SK-N-SH (cell line): ENCODE measurements around the gene ZIC2. TPM values are rescaled to one million over a fixed set of nuclear protein-coding genes. Genes with fewer than 3 reads are reported as not detected.

ENCODE experiments used
- CTCF ChIA-PET: fragments of 300-600, 350-600 bp; formaldehyde crosslinking; extraction: SDS; loops from one replicate; lab custom pipeline; 2021; lab: Yijun Ruan, JAX
- POLR2A ChIA-PET: fragments of 350-600 bp; sonication (Branson Sonifier 250); formaldehyde crosslinking; extraction: SDS; loops from one replicate; lab custom pipeline; 2020; ENCODE audit warnings: antibody characterized with exemption, inconsistent platforms; lab: Yijun Ruan, JAX
- DNase-seq: peaks from one replicate; pipeline ENCODE4 v3.0.0; 2012
- H2AFZ ChIP-seq: fragments of 200-600 bp; sonication (generic); 2 replicates; pipeline ENCODE4 v1.8.1; 2016; ENCODE audit warnings: antibody characterized with exemption, mild to moderate bottlenecking, low read depth
- H3F3A ChIP-seq: fragments of 200-600 bp; sonication (generic); replicated peaks from 2 replicates; pipeline ENCODE3; 2016; ENCODE audit warnings: antibody characterized with exemption, mild to moderate bottlenecking; ENCODE audit not compliant: insufficient read depth
- H3K27ac ChIP-seq, 2 experiments: fragments of 200-500 bp in 1 of 2; fragments of 200-600 bp in 1 of 2; sonication (Bioruptor generic) in 1 of 2; sonication (generic), shearing (Covaris generic) in 1 of 2; 2 replicates each; pipeline versions ENCODE4 v1.5.1 to v1.6.1; 2014 to 2016; ENCODE audit warnings: low read depth in 2 of 2, inconsistent platforms in 1 of 2, low read length in 1 of 2, mild to moderate bottlenecking in 1 of 2, mixed read lengths in 1 of 2
- H3K27me3 ChIP-seq: fragments of 200-600 bp; sonication (generic), shearing (Covaris generic); 2 replicates; pipeline ENCODE4 v1.6.1; 2016; ENCODE audit warnings: mixed run types; ENCODE audit not compliant: insufficient read depth
- H3K36me3 ChIP-seq, 2 experiments: fragments of 200-500 bp in 1 of 2; fragments of 200-600 bp in 1 of 2; sonication (Bioruptor generic) in 1 of 2; sonication (generic) in 1 of 2; replicated peaks in 1 of 2; 2 replicates each; pipeline versions ENCODE3 to v1.5.1; 2014 to 2016; ENCODE audit warnings: low read length in 1 of 2, mild to moderate bottlenecking in 1 of 2; ENCODE audit not compliant: insufficient read depth in 2 of 2, control insufficient read depth in 1 of 2
- H3K4me1 ChIP-seq, 2 experiments: fragments of 200-500 bp in 1 of 2; fragments of 200-600 bp in 1 of 2; sonication (Bioruptor generic) in 1 of 2; sonication (generic), shearing (Covaris generic) in 1 of 2; 2 replicates each; pipeline versions ENCODE4 v1.5.1 to v1.6.1; 2014 to 2016; ENCODE audit warnings: low read depth in 1 of 2, low read length in 1 of 2, mixed run types in 1 of 2; ENCODE audit not compliant: insufficient read depth in 2 of 2, control insufficient read depth in 1 of 2
- H3K4me2 ChIP-seq: fragments of 200-600 bp; sonication (generic), shearing (Covaris generic); 2 replicates; pipeline ENCODE4 v1.6.1; 2017; ENCODE audit warnings: mixed run types
- H3K4me3 ChIP-seq, 2 experiments: fragments of 200-500 bp in 1 of 2; fragments of 200-600 bp in 1 of 2; sonication (Bioruptor generic) in 1 of 2; sonication (generic), shearing (Covaris generic) in 1 of 2; 2 replicates each; pipeline versions ENCODE4 v1.5.1 to v1.8.1; 2014 to 2016; ENCODE audit warnings: low read depth in 2 of 2, inconsistent platforms in 1 of 2, low read length in 1 of 2, mild to moderate bottlenecking in 1 of 2, mixed read lengths in 1 of 2, moderate library complexity in 1 of 2
- H3K79me2 ChIP-seq: fragments of 200-600 bp; sonication (generic); 2 replicates; pipeline ENCODE4 v1.8.1; 2017; ENCODE audit warnings: mild to moderate bottlenecking; ENCODE audit not compliant: insufficient read depth
- H3K9ac ChIP-seq: fragments of 200-600 bp; sonication (generic); 2 replicates; pipeline ENCODE4 v1.6.1; 2017; ENCODE audit warnings: mixed run types
- H3K9me2 ChIP-seq: fragments of 200-600 bp; sonication (generic); 2 replicates; pipeline ENCODE4 v1.6.1; 2017; ENCODE audit warnings: mixed run types
- H3K9me3 ChIP-seq: fragments of 200-600 bp; sonication (generic); 2 replicates; pipeline ENCODE4 v1.6.1; 2017; ENCODE audit warnings: mixed run types, mild to moderate bottlenecking, moderate library complexity
- H4K20me1 ChIP-seq: fragments of 200-600 bp; sonication (generic); 2 replicates; pipeline ENCODE4 v1.6.1; 2017; ENCODE audit warnings: mild to moderate bottlenecking, mixed run types; ENCODE audit not compliant: insufficient read depth
- ELF1 ChIP-seq: IDR thresholded peaks from 2 replicates; pipeline ENCODE4 v1.4.0; 2012
- FOSL2 ChIP-seq: IDR thresholded peaks from 2 replicates; pipeline ENCODE4 v1.4.0; 2012; ENCODE audit warnings: low read depth, mild to moderate bottlenecking, moderate library complexity, borderline replicate concordance
- JUND ChIP-seq: IDR thresholded peaks from 2 replicates; pipeline ENCODE4 v1.4.0; 2012
- MAX ChIP-seq: IDR thresholded peaks from 2 replicates; pipeline ENCODE4 v1.4.0; 2012; ENCODE audit warnings: low read depth
- MXI1 ChIP-seq: IDR thresholded peaks from 2 replicates; pipeline ENCODE4 v1.6.1; 2012; ENCODE audit warnings: mild to moderate bottlenecking, low read depth, low read length, improper control_type of control experiment
- NRF1 ChIP-seq: IDR thresholded peaks from 2 replicates; pipeline ENCODE4 v1.6.1; 2012; ENCODE audit warnings: low read depth, mild to moderate bottlenecking, low read length
- POLR2AphosphoS5 ChIP-seq: IDR thresholded peaks from 2 replicates; pipeline ENCODE4 v1.6.1; 2012; ENCODE audit warnings: low read depth, low read length
- RAD21 ChIP-seq: IDR thresholded peaks from 2 replicates; pipeline ENCODE4 v1.6.1; 2012; ENCODE audit warnings: mild to moderate bottlenecking, low read length
- RFX5 ChIP-seq: IDR thresholded peaks from 2 replicates; pipeline ENCODE4 v1.6.1; 2012; ENCODE audit warnings: mild to moderate bottlenecking, improper control_type of control experiment, low read length
- SIN3A ChIP-seq: IDR thresholded peaks from 2 replicates; pipeline ENCODE4 v1.6.1; 2012; ENCODE audit warnings: low read depth, mild to moderate bottlenecking, low read length, moderate library complexity, borderline replicate concordance
- TEAD4 ChIP-seq: IDR thresholded peaks from 2 replicates; pipeline ENCODE4 v1.4.0; 2012; ENCODE audit warnings: mild to moderate bottlenecking, borderline replicate concordance; ENCODE audit not compliant: insufficient read depth
- YY1 ChIP-seq: IDR thresholded peaks from 2 replicates; pipeline ENCODE4 v1.4.0; 2012; ENCODE audit warnings: low read depth, mild to moderate bottlenecking
- WGBS: methylation state at CpG from one replicate; pipeline ENCODE4 v1.1.6; 2017; ENCODE audit warnings: low lambda C conversion rate; 5-methylcytosine and 5-hydroxymethylcytosine counted together
- polyA plus RNA-seq, 3 experiments: library from polyadenylated mRNA; depleted of rRNA; stranded (reverse); fragments of >200 nt; gene quantifications; 2 replicates each; pipeline ENCODE4 v1.2.3, GENCODE V29; 2012
- TF ChIP-seq, protein P1 (sequence below): fragments of 200-600 bp; sonication (generic); IDR thresholded peaks from 2 replicates; pipeline ENCODE4 v1.6.1; 2017; ENCODE audit warnings: antibody characterized with exemption, mild to moderate bottlenecking, moderate library complexity
- TF ChIP-seq, protein P2 (sequence below): IDR thresholded peaks from 2 replicates; pipeline ENCODE4 v1.4.0; 2012; ENCODE audit warnings: low read depth, borderline replicate concordance
- TF ChIP-seq, protein P3 (sequence below): fragments of 150-350 bp; IDR thresholded peaks from 2 replicates; pipeline ENCODE4 v1.6.1; 2016; ENCODE audit warnings: mild to moderate bottlenecking, low read depth, low read length

Gene ZIC2
- polyA plus RNA-seq, 1 of the 3 experiments (the other 2 are of a cell fraction): not detected

- WGBS: 30% methylated on average over 4 of the region's 4 CpGs
- ChIA-PET POLR2A (no interaction called here), CTCF (interaction anchor here (1.2 to 1.7 kb wide), 3 partner anchors 12 to 285 kb away, joined by 4 to 5 read pairs (median 4); no protein-coding TSS in a partner anchor)
- Histone ChIP-seq H3K79me2 (no peaks in the 10 kb centered on the region), H4K20me1 (no peaks in the 10 kb centered on the region), H3K4me2 (no peak overlapping the region), H3K9me3 (no peaks in the 10 kb centered on the region), H3K27ac (no peak overlapping the region), H3K9me2 (no peaks in the 10 kb centered on the region), H3K4me3 (no peak overlapping the region), H3K9ac (no peak overlapping the region), H3F3A (no peaks in the 10 kb centered on the region), H3K27me3 (peaks cover 74% of the 10 kb centered on the region), H2AFZ (no peak overlapping the region), H3K36me3 (no peaks in the 10 kb centered on the region), H3K4me1 (no peaks in the 10 kb centered on the region)
- TF ChIP-seq MXI1: no peak
- TF ChIP-seq MAX: no peak
- TF ChIP-seq ELF1: no peak
- TF ChIP-seq YY1: no peak
- no peak for TF ChIP-seq TEAD4
- TF ChIP-seq, protein P1, sequence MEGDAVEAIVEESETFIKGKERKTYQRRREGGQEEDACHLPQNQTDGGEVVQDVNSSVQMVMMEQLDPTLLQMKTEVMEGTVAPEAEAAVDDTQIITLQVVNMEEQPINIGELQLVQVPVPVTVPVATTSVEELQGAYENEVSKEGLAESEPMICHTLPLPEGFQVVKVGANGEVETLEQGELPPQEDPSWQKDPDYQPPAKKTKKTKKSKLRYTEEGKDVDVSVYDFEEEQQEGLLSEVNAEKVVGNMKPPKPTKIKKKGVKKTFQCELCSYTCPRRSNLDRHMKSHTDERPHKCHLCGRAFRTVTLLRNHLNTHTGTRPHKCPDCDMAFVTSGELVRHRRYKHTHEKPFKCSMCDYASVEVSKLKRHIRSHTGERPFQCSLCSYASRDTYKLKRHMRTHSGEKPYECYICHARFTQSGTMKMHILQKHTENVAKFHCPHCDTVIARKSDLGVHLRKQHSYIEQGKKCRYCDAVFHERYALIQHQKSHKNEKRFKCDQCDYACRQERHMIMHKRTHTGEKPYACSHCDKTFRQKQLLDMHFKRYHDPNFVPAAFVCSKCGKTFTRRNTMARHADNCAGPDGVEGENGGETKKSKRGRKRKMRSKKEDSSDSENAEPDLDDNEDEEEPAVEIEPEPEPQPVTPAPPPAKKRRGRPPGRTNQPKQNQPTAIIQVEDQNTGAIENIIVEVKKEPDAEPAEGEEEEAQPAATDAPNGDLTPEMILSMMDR: no peak
- TF ChIP-seq RFX5: no peak
- TF ChIP-seq, protein P2, sequence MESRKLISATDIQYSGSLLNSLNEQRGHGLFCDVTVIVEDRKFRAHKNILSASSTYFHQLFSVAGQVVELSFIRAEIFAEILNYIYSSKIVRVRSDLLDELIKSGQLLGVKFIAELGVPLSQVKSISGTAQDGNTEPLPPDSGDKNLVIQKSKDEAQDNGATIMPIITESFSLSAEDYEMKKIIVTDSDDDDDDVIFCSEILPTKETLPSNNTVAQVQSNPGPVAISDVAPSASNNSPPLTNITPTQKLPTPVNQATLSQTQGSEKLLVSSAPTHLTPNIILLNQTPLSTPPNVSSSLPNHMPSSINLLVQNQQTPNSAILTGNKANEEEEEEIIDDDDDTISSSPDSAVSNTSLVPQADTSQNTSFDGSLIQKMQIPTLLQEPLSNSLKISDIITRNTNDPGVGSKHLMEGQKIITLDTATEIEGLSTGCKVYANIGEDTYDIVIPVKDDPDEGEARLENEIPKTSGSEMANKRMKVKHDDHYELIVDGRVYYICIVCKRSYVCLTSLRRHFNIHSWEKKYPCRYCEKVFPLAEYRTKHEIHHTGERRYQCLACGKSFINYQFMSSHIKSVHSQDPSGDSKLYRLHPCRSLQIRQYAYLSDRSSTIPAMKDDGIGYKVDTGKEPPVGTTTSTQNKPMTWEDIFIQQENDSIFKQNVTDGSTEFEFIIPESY: no peak
- no peak for DNase-seq
Observed at GRCh38 chr13:99941911-99942310, 39.7 kb upstream of the ZIC2 start.

- Histone ChIP-seq H4K20me1 (no peaks in the 10 kb centered on the region), H3F3A (no peaks in the 10 kb centered on the region), H3K9ac (no peak overlapping the region), H3K9me2 (no peaks in the 10 kb centered on the region), H3K27me3 (peaks cover 80% of the 10 kb centered on the region), H3K36me3 (no peaks in the 10 kb centered on the region), H3K4me1 (no peaks in the 10 kb centered on the region), H2AFZ (no peak overlapping the region), H3K4me3 (no peak overlapping the region), H3K79me2 (no peaks in the 10 kb centered on the region), H3K9me3 (no peaks in the 10 kb centered on the region), H3K27ac (no peak overlapping the region), H3K4me2 (no peak overlapping the region)
- CTCF ChIA-PET: interaction anchor here (1.0 kb wide), 1 partner anchor 46 kb away, joined by 4 read pairs; no protein-coding TSS in a partner anchor
- POLR2A ChIA-PET: no interaction called here
- 10% methylated on average over 7 of the region's 7 CpGs for WGBS
- no peak for TF ChIP-seq FOSL2
- TF ChIP-seq, protein P1: no peak
- TF ChIP-seq SIN3A: no peak
- no peak for TF ChIP-seq POLR2AphosphoS5
- TF ChIP-seq RAD21: no peak
- no peak for TF ChIP-seq NRF1
- no peak for TF ChIP-seq JUND
- no peak for TF ChIP-seq TEAD4
- TF ChIP-seq, protein P3, sequence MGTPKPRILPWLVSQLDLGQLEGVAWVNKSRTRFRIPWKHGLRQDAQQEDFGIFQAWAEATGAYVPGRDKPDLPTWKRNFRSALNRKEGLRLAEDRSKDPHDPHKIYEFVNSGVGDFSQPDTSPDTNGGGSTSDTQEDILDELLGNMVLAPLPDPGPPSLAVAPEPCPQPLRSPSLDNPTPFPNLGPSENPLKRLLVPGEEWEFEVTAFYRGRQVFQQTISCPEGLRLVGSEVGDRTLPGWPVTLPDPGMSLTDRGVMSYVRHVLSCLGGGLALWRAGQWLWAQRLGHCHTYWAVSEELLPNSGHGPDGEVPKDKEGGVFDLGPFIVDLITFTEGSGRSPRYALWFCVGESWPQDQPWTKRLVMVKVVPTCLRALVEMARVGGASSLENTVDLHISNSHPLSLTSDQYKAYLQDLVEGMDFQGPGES: no peak
- DNase-seq: no peak
Observed at GRCh38 chr13:99944102-99944501, 37.5 kb upstream of the ZIC2 start.
